Ovary (tissue), 3 donors: Measurements from ENCODE around the gene GSTM4.

Source experiments
- POLR2A ChIP-seq: fragments of 450-650 bp; IDR thresholded peaks from one replicate; pipeline ENCODE4 v1.6.1; 2017; ENCODE audit warnings: antibody characterized with exemption, mild to moderate bottlenecking, moderate library complexity
- TF ChIP-seq, protein P1 (sequence below), 3 donors: fragments of 450-650 bp in 2 of 3; fragments of 200-600 bp in 1 of 3; IDR thresholded peaks; one replicate each; pipeline versions ENCODE4 v1.5.1 to v1.8.0; 2016 to 2022; ENCODE audit warnings: antibody characterized with exemption in 3 of 3, mild to moderate bottlenecking in 1 of 3
- donor health status: DM: no; HTN: no; CAD: no.

DNA sequence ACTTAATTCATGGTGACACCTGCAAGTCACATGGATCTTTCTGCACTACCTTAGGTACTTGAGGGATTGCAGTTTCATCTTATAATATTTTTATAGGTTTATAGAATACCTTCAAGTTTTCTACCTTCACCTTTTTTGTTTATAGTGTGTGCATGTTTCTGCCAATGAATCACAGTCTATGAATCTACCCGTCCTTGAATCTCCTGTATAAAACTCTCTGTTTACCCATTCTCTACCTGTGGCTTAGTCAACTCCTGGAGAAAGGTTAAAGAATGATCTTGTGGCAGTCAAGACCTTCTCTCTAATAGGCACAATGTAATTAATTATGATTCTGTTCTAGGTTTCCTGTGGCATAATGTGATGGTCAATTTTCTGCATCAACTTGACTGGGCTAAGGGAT lies 8.8 kb downstream of the GSTM4 start:
- TF ChIP-seq, protein P1, sequence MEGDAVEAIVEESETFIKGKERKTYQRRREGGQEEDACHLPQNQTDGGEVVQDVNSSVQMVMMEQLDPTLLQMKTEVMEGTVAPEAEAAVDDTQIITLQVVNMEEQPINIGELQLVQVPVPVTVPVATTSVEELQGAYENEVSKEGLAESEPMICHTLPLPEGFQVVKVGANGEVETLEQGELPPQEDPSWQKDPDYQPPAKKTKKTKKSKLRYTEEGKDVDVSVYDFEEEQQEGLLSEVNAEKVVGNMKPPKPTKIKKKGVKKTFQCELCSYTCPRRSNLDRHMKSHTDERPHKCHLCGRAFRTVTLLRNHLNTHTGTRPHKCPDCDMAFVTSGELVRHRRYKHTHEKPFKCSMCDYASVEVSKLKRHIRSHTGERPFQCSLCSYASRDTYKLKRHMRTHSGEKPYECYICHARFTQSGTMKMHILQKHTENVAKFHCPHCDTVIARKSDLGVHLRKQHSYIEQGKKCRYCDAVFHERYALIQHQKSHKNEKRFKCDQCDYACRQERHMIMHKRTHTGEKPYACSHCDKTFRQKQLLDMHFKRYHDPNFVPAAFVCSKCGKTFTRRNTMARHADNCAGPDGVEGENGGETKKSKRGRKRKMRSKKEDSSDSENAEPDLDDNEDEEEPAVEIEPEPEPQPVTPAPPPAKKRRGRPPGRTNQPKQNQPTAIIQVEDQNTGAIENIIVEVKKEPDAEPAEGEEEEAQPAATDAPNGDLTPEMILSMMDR (IDR thresholded peaks at IDR 0.05): no peak
- TF ChIP-seq POLR2A: no peak
